HEK293 (cell line): ENCODE measurements around the gene ZNF605.
A peak's percentile ranks its signal among the peaks of the same experiment; 100 is the strongest.

Experiments
- CTCF ChIA-PET: fragments of 350-600 bp; formaldehyde crosslinking; extraction: SDS; loops from one replicate; lab custom pipeline; 2021; ENCODE audit warnings: antibody characterized with exemption; lab: Yijun Ruan, JAX
- POLR2A ChIA-PET: fragments of 300-600 bp; formaldehyde crosslinking; extraction: SDS; loops from one replicate; lab custom pipeline; 2020; ENCODE audit warnings: antibody characterized with exemption, inconsistent platforms; lab: Yijun Ruan, JAX
- H3K27ac ChIP-seq: fragments of 200-500 bp; sonication (Bioruptor generic); 2 replicates; pipeline ENCODE4 v1.5.1; 2014; ENCODE audit warnings: low read depth, low read length, control low read depth, inconsistent platforms; ENCODE audit errors: extremely low read depth
- H3K36me3 ChIP-seq, 2 experiments: fragments of 200-500 bp in 1 of 2; sonication (Bioruptor generic) in 1 of 2; 1 replicate in 1 of 2; 2 replicates in 1 of 2; pipeline ENCODE4 v1.5.1; 2014 to 2017; ENCODE audit warnings: inconsistent platforms in 2 of 2, low read length in 2 of 2; ENCODE audit not compliant: control insufficient read depth in 2 of 2, insufficient read depth in 1 of 2
- H3K4me1 ChIP-seq: fragments of 200-500 bp; sonication (Bioruptor generic); 2 replicates; pipeline ENCODE4 v1.5.1; 2014; ENCODE audit warnings: mild to moderate bottlenecking, low read length, inconsistent platforms; ENCODE audit not compliant: control insufficient read depth, insufficient read depth
- H3K4me3 ChIP-seq: 2 replicates; pipeline ENCODE4 v1.5.1; 2011; ENCODE audit warnings: low read depth, mild to moderate bottlenecking, control low read depth, low read length, moderate library complexity
- H3K9me3 ChIP-seq: fragments of 200-500 bp; sonication (Bioruptor generic); 2 replicates; pipeline ENCODE4 v1.5.1; 2014; ENCODE audit warnings: low read depth, low read length, inconsistent platforms; ENCODE audit not compliant: control insufficient read depth, insufficient read depth
- AEBP2 ChIP-seq: fragments of 450-650 bp; formaldehyde crosslinking; IDR thresholded peaks from 2 replicates; pipeline ENCODE4 v1.5.1; 2016; ENCODE audit warnings: missing biosample characterization, missing genetic modification characterization, borderline replicate concordance
- GLI2 ChIP-seq: fragments of 450-650 bp; formaldehyde crosslinking; IDR thresholded peaks from 2 replicates; pipeline ENCODE4; 2017; ENCODE audit warnings: missing biosample characterization, missing genetic modification characterization, low read depth, borderline replicate concordance
- HOXC10 ChIP-seq: sonication (generic); formaldehyde crosslinking; IDR thresholded peaks from 2 replicates; pipeline ENCODE4 v1.8.1; 2023; ENCODE audit warnings: mild to moderate bottlenecking, missing genetic modification reagents
- KLF16 ChIP-seq: fragments of 450-650 bp; formaldehyde crosslinking; IDR thresholded peaks from 2 replicates; pipeline ENCODE4 v1.5.1; 2017; ENCODE audit warnings: missing biosample characterization, missing genetic modification characterization
- KLF7 ChIP-seq: fragments of 450-650 bp; formaldehyde crosslinking; IDR thresholded peaks from 2 replicates; pipeline ENCODE4 v1.5.1; 2016; ENCODE audit warnings: missing biosample characterization, missing genetic modification characterization, borderline replicate concordance
- PRDM1 ChIP-seq: fragments of 450-650 bp; formaldehyde crosslinking; IDR thresholded peaks from 2 replicates; pipeline ENCODE4; 2016; ENCODE audit warnings: missing biosample characterization, missing genetic modification characterization
- RBAK ChIP-seq: fragments of 450-650 bp; formaldehyde crosslinking; IDR thresholded peaks from 2 replicates; pipeline ENCODE4 v1.5.1; 2016; ENCODE audit warnings: missing biosample characterization, missing genetic modification characterization
- SETDB1 ChIP-seq: IDR thresholded peaks from one replicate; pipeline ENCODE4 v1.6.1; 2017; ENCODE audit warnings: mild to moderate bottlenecking, low read length, moderate library complexity, mixed read lengths; ENCODE audit not compliant: insufficient read length
- SP7 ChIP-seq: fragments of 450-650 bp; formaldehyde crosslinking; IDR thresholded peaks from 2 replicates; pipeline ENCODE4 v1.5.1; 2016; ENCODE audit warnings: missing biosample characterization, missing genetic modification characterization
- ZBTB11 ChIP-seq: fragments of 450-650 bp; formaldehyde crosslinking; conservative IDR thresholded peaks from 2 replicates; pipeline ENCODE4 v1.5.1; 2016; ENCODE audit warnings: low read depth, missing biosample characterization, missing genetic modification characterization
- ZBTB17 ChIP-seq: fragments of 450-650 bp; formaldehyde crosslinking; IDR thresholded peaks from 2 replicates; pipeline ENCODE4 v1.5.1; 2016; ENCODE audit warnings: missing biosample characterization, missing genetic modification characterization
- ZBTB7A ChIP-seq: fragments of 450-650 bp; formaldehyde crosslinking; IDR thresholded peaks from 2 replicates; pipeline ENCODE4 v1.5.1; 2016; ENCODE audit warnings: low read depth, missing biosample characterization, missing genetic modification characterization
- ZBTB8A ChIP-seq: fragments of 450-650 bp; formaldehyde crosslinking; IDR thresholded peaks from 2 replicates; pipeline ENCODE4 v1.5.1; 2016; ENCODE audit warnings: missing biosample characterization, missing genetic modification characterization
- ZNF155 ChIP-seq: fragments of 450-650 bp; formaldehyde crosslinking; IDR thresholded peaks from 2 replicates; pipeline ENCODE4 v1.5.1; 2016; ENCODE audit warnings: missing biosample characterization, missing genetic modification characterization
- ZNF274 ChIP-seq, 2 experiments: fragments of 200-500 bp in 1 of 2; fragments of 450-650 bp in 1 of 2; sonication (Bioruptor generic) in 1 of 2; formaldehyde crosslinking in 1 of 2; IDR thresholded peaks; 2 replicates each; pipeline versions ENCODE4 v1.5.1 to v1.6.1; 2014 to 2016; ENCODE audit warnings: borderline replicate concordance in 1 of 2, inconsistent platforms in 1 of 2, low read length in 1 of 2, missing biosample characterization in 1 of 2, missing genetic modification characterization in 1 of 2
- ZNF335 ChIP-seq: fragments of 450-650 bp; formaldehyde crosslinking; conservative IDR thresholded peaks from 2 replicates; pipeline ENCODE4 v1.5.1; 2016; ENCODE audit warnings: missing biosample characterization, missing genetic modification characterization
- ZNF354C ChIP-seq: fragments of 450-650 bp; formaldehyde crosslinking; IDR thresholded peaks from 2 replicates; pipeline ENCODE4 v1.5.1; 2016; ENCODE audit warnings: missing biosample characterization, missing genetic modification characterization, low read depth, borderline replicate concordance
- ZNF404 ChIP-seq: fragments of 450-650 bp; formaldehyde crosslinking; IDR thresholded peaks from 2 replicates; pipeline ENCODE4 v1.5.1; 2017; ENCODE audit warnings: missing biosample characterization, missing genetic modification characterization
- ZNF521 ChIP-seq: fragments of 450-650 bp; formaldehyde crosslinking; IDR thresholded peaks from 2 replicates; pipeline ENCODE4 v1.5.1; 2017; ENCODE audit warnings: missing biosample characterization, mild to moderate bottlenecking, missing genetic modification characterization
- ZNF530 ChIP-seq: fragments of 450-650 bp; formaldehyde crosslinking; IDR thresholded peaks from 2 replicates; pipeline ENCODE4 v1.5.1; 2016; ENCODE audit warnings: low read depth, missing biosample characterization, missing genetic modification characterization
- ZNF626 ChIP-seq: fragments of 450-650 bp; sonication (Bioruptor Pico); formaldehyde crosslinking; IDR thresholded peaks from 2 replicates; pipeline ENCODE4 v1.5.1; 2018; ENCODE audit warnings: missing biosample characterization, missing genetic modification characterization, inconsistent platforms
- ZNF670 ChIP-seq: fragments of 450-650 bp; formaldehyde crosslinking; IDR thresholded peaks from 2 replicates; pipeline ENCODE4 v1.5.1; 2016; ENCODE audit warnings: missing biosample characterization, missing genetic modification characterization, low read depth
- ZNF791 ChIP-seq: fragments of 450-650 bp; formaldehyde crosslinking; IDR thresholded peaks from 2 replicates; pipeline ENCODE4 v1.5.1; 2016; ENCODE audit warnings: missing biosample characterization, missing genetic modification characterization

Gene ZNF605

GRCh38 chr12:132998741-132999140, 42.6 kb upstream of the ZNF605 start:
- ChIA-PET POLR2A (interaction anchor here (1.8 kb wide), 1 partner anchor 12 kb away, joined by 5 read pairs; the partner anchor contains the start of gene ZNF26), CTCF (no interaction called here)
- Histone ChIP-seq H3K4me3 (no peak overlapping the region), H3K9me3 (no peaks in the 10 kb centered on the region), H3K36me3 (no peaks in the 10 kb centered on the region), H3K4me1 (no peaks in the 10 kb centered on the region), H3K27ac (no peak overlapping the region)
- TF ChIP-seq SETDB1, result peak; percentile 86
- TF ChIP-seq RBAK (tag by site-specific recombination), result no peak
- TF ChIP-seq GLI2 (tag by site-specific recombination), result no peak

GRCh38 chr12:132986885-132987225, 30.7 kb upstream of the ZNF605 start:
- POLR2A ChIA-PET, result interaction anchor here (0.6 to 2.3 kb wide), 9 partner anchors 12 to 195 kb away, joined by 4 to 11 read pairs (median 6); partner anchors contain the start of genes ZNF10, ZNF268, ZNF605 and ZNF891
- no peak for TF ChIP-seq ZNF404 (tag by site-specific recombination)
- TF ChIP-seq, all 188 proteins: peak for 0
- no peaks in the 10 kb centered on the region for H3K4me1 ChIP-seq
- CTCF ChIA-PET, result no interaction called here
- peaks cover 14 to 15% of the 10 kb centered on the region in 2 experiments; a peak in 2 of 3 replicates for H3K36me3 ChIP-seq
- peak overlapping the region; percentile 43; the same call in 1 of the 2 replicates for H3K27ac ChIP-seq
- H3K9me3 ChIP-seq, result no peaks in the 10 kb centered on the region
- H3K4me3 ChIP-seq, result peak overlapping the region; percentile 90

- no peaks in the 10 kb centered on the region for H3K9me3 ChIP-seq
- H3K4me3 ChIP-seq, result peak within 1 kb of the TSS; percentile 90
- peaks cover 12 to 14% of the 10 kb centered on the region in 2 experiments; a peak in 2 of 3 replicates for H3K36me3 ChIP-seq
- ChIA-PET POLR2A (interaction anchor here (0.6 to 2.3 kb wide), 10 partner anchors 13 to 195 kb away, joined by 3 to 11 read pairs (median 6); partner anchors contain the start of genes ZNF10, ZNF268, ZNF605 and ZNF891), CTCF (no interaction called here)
- peak within 1 kb of the TSS; percentile 43; the same call in 1 of the 2 replicates for H3K27ac ChIP-seq
- H3K4me1 ChIP-seq, result no peaks in the 10 kb centered on the region
- no peak for TF ChIP-seq ZNF521
- TF ChIP-seq ZNF354C (tag by site-specific recombination), result no peak
- TF ChIP-seq KLF16 (tag by site-specific recombination), result 0 out of 2 replicates have a peak, but pooled peaks have one; percentile 31
- no peak for TF ChIP-seq ZBTB7A
- TF ChIP-seq HOXC10, result no peak
- no peak for TF ChIP-seq SETDB1
- TF ChIP-seq ZNF791 (tag by site-specific recombination), result no peak
- peak; percentile 94 for TF ChIP-seq ZNF335 (tag by site-specific recombination)
- TF ChIP-seq AEBP2, result no peak
- peak; percentile 97 for TF ChIP-seq ZBTB11 (tag by site-specific recombination)
- TF ChIP-seq ZNF404 (tag by site-specific recombination), result no peak
- 0 out of 2 replicates have a peak, but pooled peaks have one; percentile 29 for TF ChIP-seq ZNF626 (tag by site-specific recombination)
- TF ChIP-seq KLF7 (tag by site-specific recombination), result no peak
- TF ChIP-seq ZBTB8A (tag by site-specific recombination), result peak; percentile 77
- TF ChIP-seq ZNF155, result no peak
- TF ChIP-seq PRDM1, result no peak
- TF ChIP-seq ZNF274 (IDR thresholded peaks at IDR 0.05; ENCODE audit: low read length), result no peak
- no peak for TF ChIP-seq ZNF274 (tag by site-specific recombination; IDR thresholded peaks at IDR 0.05; ENCODE audit: borderline replicate concordance)
- no peak for TF ChIP-seq ZNF670
- TF ChIP-seq ZNF530, result no peak
- peak; percentile 98 for TF ChIP-seq ZBTB17
- peak; percentile 71 for TF ChIP-seq SP7 (tag by site-specific recombination)
Measured at GRCh38 chr12:132986001-132986884, 30.1 kb upstream of the ZNF605 start, which contains the start of gene ZNF26. ZNF26 (plus strand) TSS chr12:132986367; CDS start chr12:132986841, 474 bp downstream.
